Measurements from ENCODE around the gene CUL7. TPM values are rescaled to one million over a fixed set of nuclear protein-coding genes. Genes with fewer than 3 reads are reported as not detected.

CUL7 gene
- total and polyA plus RNA-seq, 2 of the 8 experiments (the other 6 are each of a cell fraction or from before 2014, with no cell fraction given), result 10.8 to 15.0 TPM

DNA sequence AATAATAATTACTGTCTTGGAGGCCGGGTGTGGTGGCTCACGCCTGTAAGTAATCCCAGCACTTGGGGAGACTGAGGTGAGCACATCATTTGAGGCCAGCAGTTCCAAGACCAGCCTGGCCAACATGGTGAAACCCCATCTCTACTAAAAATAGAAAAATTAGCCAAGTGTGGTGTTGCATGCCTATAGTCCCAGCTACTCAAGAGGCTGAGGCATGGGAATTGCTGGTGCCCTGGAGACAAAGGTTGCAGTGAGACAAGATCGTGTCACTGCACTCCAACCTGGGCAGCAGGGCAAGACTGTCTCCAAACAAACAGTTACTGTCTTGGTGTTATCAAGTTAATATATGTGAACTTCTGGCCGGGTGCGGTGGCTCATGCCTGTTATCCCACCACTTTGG lies 27.3 kb downstream of the CUL7 start:
- Histone ChIP-seq H3K4ac (replicated peaks; ENCODE audit: insufficient read length, low read depth, low read length) (no peak overlapping the region), H2BK15ac (ENCODE audit: low read length) (no peak overlapping the region), H4K20me1 (replicated peaks in 1 of 2; ENCODE audit: control insufficient read depth in 1 of 2, insufficient read depth in 2 of 2, low read length in 2 of 2) (peaks cover 0 to 5% of the 10 kb centered on the region in 2 experiments), H2AK5ac (ENCODE audit: low read depth, low read length) (no peak overlapping the region), H2AFZ (ENCODE audit: low read length) (no peak overlapping the region), H2BK5ac (ENCODE audit: low read depth, low read length) (no peak overlapping the region), H3K23me2 (ENCODE audit: low read depth, low read length) (peaks cover 2% of the 10 kb centered on the region), H2BK120ac (replicated peaks; ENCODE audit: low read depth, low read length) (no peak overlapping the region), H3K4me2 (ENCODE audit: insufficient read depth in 1 of 2, low read depth in 2 of 2, low read length in 2 of 2) (no peak overlapping the region), H4K5ac (ENCODE audit: insufficient read length, low read depth, low read length) (no peak overlapping the region), H4K8ac (ENCODE audit: extremely low read depth, insufficient read depth, low read length) (no peak overlapping the region), H4K91ac (replicated peaks; ENCODE audit: insufficient read length, low read length) (no peak overlapping the region), H3K27ac (ENCODE audit: low read depth, low read length) (no peak overlapping the region), H3K4me3 (ENCODE audit: extremely low read depth in 1 of 4, insufficient read depth in 2 of 4, low read depth in 3 of 4, low read length in 4 of 4) (no peak overlapping the region), H3K36me3 (ENCODE audit: control insufficient read depth in 2 of 4, insufficient read depth in 4 of 4, low read length in 3 of 4) (peaks cover 40 to 69% (median 56%) of the 10 kb centered on the region in 4 experiments), H3K56ac (replicated peaks; ENCODE audit: insufficient read length, low read depth, low read length) (no peak overlapping the region), H3K79me1 (ENCODE audit: low read depth, low read length) (peaks cover 9% of the 10 kb centered on the region; the same call in 1 of the 2 replicates), H3K18ac (ENCODE audit: extremely low read depth, low read length) (no peak overlapping the region), H3K14ac (ENCODE audit: insufficient read length) (no peak overlapping the region), H3K9ac (replicated peaks in 1 of 4; ENCODE audit: extremely low read depth in 1 of 4, low read depth in 3 of 4, low read length in 3 of 4) (no peak overlapping the region), H2BK12ac (ENCODE audit: low read depth, low read length) (no peak overlapping the region), H3K27me3 (replicated peaks in 1 of 4; ENCODE audit: control insufficient read depth in 3 of 4, extremely low read depth in 1 of 4, insufficient read depth in 3 of 4, low read length in 3 of 4) (no peaks in the 10 kb centered on the region), H3K4me1 (replicated peaks in 1 of 4; ENCODE audit: control insufficient read depth in 3 of 4, insufficient read depth in 4 of 4, low read length in 3 of 4) (no peaks in the 10 kb centered on the region), H3K79me2 (ENCODE audit: control insufficient read depth in 1 of 2, insufficient read depth in 2 of 2, low read length in 2 of 2) (peaks cover 0 to 28% of the 10 kb centered on the region in 2 experiments; a peak in 3 of 4 replicates), H3K23ac (ENCODE audit: insufficient read length) (no peak overlapping the region), H3K9me3 (ENCODE audit: insufficient read depth in 2 of 2, low read depth in 1 of 2, low read length in 1 of 2) (no peaks in the 10 kb centered on the region), H2BK20ac (ENCODE audit: low read length) (no peak overlapping the region)
- ChIA-PET CTCF (ENCODE audit: partially characterized antibody) (interaction anchor here (0.6 to 2.0 kb wide), 3 partner anchors 117 to 422 kb away, joined by 4 to 6 read pairs (median 4); no protein-coding TSS in a partner anchor), POLR2A (ENCODE audit: partially characterized antibody) (interaction anchor here (0.6 to 27.9 kb wide), 6 partner anchors 11 to 97 kb away, joined by 3 to 584 read pairs (median 8); partner anchors contain the start of genes CNPY3, CUL7, KLC4 and KLHDC3)
- FAIRE-seq (no peak), DNase-seq (ENCODE audit: low read depth in 1 of 2, low spot score in 2 of 2) (no peak)
- WGBS, 2 experiments (ENCODE audit: extremely low coverage in 1 of 2, insufficient coverage in 1 of 2, insufficient read length in 1 of 2, insufficient replicate concordance in 2 of 2, low coverage in 1 of 2, low lambda C conversion rate in 2 of 2, missing lambda C conversion rate in 1 of 2), result 91% methylated on average over 5 of the region's 5 CpGs; no CpG with 5 or more reads in 1 of the 2 experiments
- no peak for TF ChIP-seq PHF8 (conservative IDR thresholded peaks at IDR 0.05; ENCODE audit: low read depth, low read length)
- TF ChIP-seq RNF2 (IDR thresholded peaks at IDR 0.05; ENCODE audit: borderline replicate concordance, low read depth, low read length, missing control alignments, poor library complexity, severe bottlenecking), result no peak
- TF ChIP-seq CREB1 (IDR thresholded peaks at IDR 0.05), result no peak
- no peak for TF ChIP-seq RFX5 (IDR thresholded peaks at IDR 0.05; ENCODE audit: borderline replicate concordance, low read depth, low read length)
- TF ChIP-seq YY1 (IDR thresholded peaks at IDR 0.05; ENCODE audit: low read depth, low read length), result no peak
- no peak for TF ChIP-seq SP2 (IDR thresholded peaks at IDR 0.05; ENCODE audit: low read length)
- no peak for TF ChIP-seq MAFK (IDR thresholded peaks at IDR 0.05; ENCODE audit: low read depth, low read length)
- TF ChIP-seq NRF1 (IDR thresholded peaks at IDR 0.05; ENCODE audit: low read depth, low read length), result no peak
- no peak for TF ChIP-seq SUZ12 (IDR thresholded peaks at IDR 0.05; ENCODE audit: low read length)
- TF ChIP-seq JUN (IDR thresholded peaks at IDR 0.05; ENCODE audit: low read depth, low read length), result no peak
- no peak for TF ChIP-seq RAD21 (IDR thresholded peaks at IDR 0.05 in 1 of 2, conservative IDR thresholded peaks at IDR 0.05 in 1 of 2; ENCODE audit: low read depth in 2 of 2, low read length in 2 of 2)
- TF ChIP-seq KDM5A (IDR thresholded peaks at IDR 0.05; ENCODE audit: low read length), result no peak
